AG08395 (cell line): ENCODE data around the gene VEPH1.
"Not testable (repeated sequence)": the region's sequence is repeated elsewhere in the genome, so short reads cannot be mapped to it uniquely, and the experiment has no call there.

Experiments
- DNase-seq: peaks from one replicate; pipeline ENCODE4 v3.0.0; 2012; ENCODE audit warnings: mixed read lengths, low spot score

The VEPH1 gene

GRCh38 chr3:157348304-157349075 is 154.7 kb downstream of the VEPH1 start:
- not testable (repeated sequence) for DNase-seq

DNA sequence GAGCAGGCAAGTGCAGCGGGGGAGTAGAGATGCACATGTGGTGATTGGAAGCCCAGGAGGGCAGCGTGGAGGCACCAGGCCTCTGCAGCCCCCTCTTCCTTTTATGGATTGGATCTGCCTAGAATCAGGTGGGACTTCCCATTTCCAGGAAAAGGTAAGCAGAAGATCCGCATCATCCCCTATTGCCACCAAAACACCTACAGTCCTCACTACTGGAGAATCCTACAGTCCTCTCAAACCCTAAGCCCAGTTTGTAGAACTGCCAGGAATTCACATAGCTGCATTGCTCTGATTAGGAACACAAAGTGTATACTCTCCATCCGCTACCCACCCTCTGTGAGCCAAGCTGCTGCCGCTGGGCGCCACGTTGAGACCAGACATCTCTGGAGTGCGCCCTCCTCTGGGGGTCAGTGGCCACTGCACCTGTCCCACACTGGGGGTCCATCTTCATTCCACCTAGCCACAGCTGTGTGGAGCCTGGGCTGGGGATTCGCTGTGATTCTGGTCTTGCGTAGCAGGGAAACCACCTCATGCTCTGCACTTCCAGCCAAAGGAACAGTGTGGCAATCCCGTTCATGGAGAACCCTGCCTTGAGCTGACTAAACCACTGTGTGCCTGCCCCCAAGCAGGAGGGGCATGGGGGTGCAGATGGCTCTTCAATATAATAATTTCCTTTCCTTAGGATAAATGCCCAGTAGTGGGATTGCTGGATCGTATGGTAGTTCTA is 155.5 kb downstream of the VEPH1 start:
- no peak for DNase-seq

DNA sequence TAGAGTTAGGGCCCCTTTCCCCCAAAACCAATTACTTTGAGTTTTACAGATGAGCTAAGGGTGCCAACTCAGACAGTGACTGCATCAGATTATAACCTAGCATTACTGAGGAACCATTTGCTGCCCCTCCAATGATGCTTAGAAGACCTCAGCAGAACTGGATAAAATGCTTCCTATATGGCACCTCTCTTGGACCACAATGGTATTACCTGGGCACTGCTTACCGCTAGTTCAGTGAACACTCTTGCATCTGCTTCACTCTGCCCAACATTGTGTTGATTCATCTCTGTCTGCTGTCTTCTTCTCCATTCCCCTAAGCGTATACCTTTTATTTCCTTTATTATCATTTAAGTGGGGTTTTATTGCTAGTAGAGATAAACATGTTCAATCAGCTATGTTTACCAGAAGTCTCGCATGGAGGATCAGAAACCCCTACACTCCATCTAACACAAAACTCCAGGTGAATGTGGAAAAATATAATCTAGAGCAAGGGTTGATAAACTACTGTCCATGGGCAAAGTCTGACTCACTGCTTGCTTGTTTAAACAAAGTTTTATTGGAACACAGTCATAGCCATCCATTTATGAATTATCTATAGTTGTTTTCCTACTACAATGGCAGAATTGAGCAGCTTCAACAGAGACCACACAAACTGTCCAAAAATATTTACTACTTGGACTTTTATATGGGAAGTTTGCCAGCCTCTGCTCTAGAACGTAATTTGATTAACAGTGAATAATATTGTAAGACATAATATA is 166.8 kb downstream of the VEPH1 start:
- DNase-seq = no peak

GRCh38 chr3:157335233-157336076 is 167.8 kb downstream of the VEPH1 start:
- peak; percentile 44 for DNase-seq

DNA sequence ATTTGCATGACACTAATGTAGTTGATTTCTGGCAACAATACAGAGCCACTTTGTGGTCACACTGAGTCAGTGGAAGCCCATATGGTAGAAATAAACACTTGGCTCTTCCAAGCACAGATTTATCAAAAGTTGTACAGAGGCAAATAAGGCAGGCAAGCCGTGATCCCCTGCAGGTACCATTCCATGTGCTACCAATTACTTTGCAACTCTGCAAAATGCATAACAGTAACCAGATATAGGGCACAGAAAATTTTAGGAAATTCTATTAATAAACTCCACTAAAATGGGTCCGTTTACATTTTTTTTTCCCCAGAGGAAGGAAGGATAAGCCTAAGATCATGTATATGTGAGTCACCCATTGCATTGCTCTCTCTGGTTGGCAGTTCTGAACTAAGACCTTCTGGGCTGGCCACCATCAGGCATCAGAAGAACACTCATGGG is 169.6 kb downstream of the VEPH1 start:
- peak; percentile 60 for DNase-seq

- DNase-seq = no peak
Observed at GRCh38 chr3:157330206-157330605, 173.0 kb downstream of the VEPH1 start.

- peak; percentile 34 for DNase-seq
Observed at GRCh38 chr3:157329551-157329950, 173.7 kb downstream of the VEPH1 start.

DNA sequence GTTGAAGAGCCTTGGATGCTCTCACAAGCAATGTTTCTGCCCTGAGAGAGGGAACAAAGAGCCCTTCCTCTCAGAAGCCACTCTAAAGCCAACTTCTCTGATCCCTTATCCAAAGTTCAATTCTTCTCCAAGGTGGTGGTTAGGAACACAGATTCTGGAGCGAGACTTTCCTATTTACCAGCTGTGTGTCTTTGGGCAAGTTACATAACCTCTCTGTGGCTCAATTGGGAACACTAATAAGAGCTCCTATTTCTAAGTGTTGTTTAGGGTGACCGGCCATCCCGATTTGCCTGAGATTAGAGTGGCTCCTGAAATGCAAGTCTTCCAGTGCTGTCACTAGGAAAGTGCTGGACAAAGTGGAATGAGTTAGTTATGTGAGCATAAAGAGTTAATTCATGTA is 175.4 kb downstream of the VEPH1 start:
- no peak for DNase-seq

- no peak for DNase-seq
Observed at GRCh38 chr3:157327018-157327417, 176.2 kb downstream of the VEPH1 start.

DNA sequence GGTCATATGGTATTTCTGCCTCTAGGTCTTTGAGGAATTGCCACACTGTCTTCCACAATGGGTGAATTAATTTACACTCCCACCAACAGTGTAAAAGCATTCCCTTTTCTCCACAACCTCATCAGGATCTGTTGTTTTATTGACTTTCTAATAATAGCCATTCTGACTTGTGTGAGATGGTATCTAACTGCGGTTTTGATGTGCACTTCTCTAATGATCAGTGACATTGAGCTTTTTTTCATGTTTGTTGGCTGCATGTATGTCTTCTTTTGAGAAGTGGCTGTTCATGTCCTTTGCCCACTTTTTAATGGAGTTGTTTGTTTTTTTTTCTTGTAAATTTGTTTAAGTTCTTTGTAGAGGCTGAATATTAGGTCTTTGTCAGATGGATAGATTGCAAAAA is 178.3 kb downstream of the VEPH1 start:
- not testable (repeated sequence) for DNase-seq

GRCh38 chr3:157323360-157323759 is 179.9 kb downstream of the VEPH1 start:
- DNase-seq = no peak

- DNase-seq = no peak
Observed at GRCh38 chr3:157319672-157320071, 183.5 kb downstream of the VEPH1 start.

DNA sequence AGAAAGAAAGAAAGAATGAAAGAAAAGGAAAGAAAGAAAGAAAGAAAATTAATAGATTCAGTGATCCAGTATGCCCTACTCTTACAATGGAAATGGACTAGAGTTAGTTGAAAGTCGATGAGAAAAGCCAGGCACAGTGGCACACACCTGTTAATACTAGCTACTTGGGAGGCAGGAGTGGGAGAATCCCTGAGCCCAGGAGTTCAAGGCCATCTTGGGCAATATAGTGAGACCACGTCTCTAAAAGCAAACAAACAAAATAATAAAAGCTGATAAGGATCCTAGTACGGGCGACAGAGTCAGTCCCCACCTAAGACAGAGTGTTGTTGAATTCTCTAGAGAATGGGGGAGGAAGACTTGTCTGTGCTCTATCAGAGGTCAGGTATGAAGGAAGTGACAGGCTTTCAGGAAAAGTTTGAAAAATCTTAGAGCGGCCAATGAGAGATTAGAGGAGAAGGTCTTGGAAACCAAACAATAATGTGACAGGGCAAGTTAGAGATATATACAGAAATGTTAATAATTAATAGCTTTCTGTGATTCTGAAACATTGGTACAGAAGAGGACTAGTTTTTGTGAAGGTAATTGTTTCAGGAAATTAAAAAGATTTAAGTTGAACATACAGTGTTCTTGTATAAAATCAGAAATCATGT is 184.5 kb downstream of the VEPH1 start:
- no peak for DNase-seq

GRCh38 chr3:157317895-157318294 is 185.3 kb downstream of the VEPH1 start:
- DNase-seq = no peak

GRCh38 chr3:157313186-157313585 is 190.0 kb downstream of the VEPH1 start:
- DNase-seq = no peak

DNA sequence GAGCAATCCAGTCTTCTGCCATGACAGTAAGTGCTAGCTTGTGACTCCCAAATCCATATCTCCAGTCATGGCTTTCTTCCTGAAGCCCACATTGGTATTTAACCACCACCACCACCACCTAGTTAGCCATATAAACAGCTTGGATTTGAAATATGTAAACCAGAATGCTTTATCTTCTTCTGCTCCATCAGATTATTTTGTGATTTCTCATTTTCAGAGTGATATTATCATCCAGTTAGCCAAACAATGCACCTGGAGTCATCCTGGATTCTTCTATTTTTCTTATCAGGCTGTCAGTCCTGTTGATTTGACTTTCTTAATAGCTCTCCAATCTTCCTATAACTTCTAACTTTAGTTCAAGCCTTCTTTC is 190.9 kb downstream of the VEPH1 start:
- DNase-seq = no peak

GRCh38 chr3:157311633-157312375 is 191.4 kb downstream of the VEPH1 start:
- DNase-seq = peak; percentile 64

GRCh38 chr3:157310329-157311052 is 192.7 kb downstream of the VEPH1 start:
- DNase-seq = no peak

DNA sequence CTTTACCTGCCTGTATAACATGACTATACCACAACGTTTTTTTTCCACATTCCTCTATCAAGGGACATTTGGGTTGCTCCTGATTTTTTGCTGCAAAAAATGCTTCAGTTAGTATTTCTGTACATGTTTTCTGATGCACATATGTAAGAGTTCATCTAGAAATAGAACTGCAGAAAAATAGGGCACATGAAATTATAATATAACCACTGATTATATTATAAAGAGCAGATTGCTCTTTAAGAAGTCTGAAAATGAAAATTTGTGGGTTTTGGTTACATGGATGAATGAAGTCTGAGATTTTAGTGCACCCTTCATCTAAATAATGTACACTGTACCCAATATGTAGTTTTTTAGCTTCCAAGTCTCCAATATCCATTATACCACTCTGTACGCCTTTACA is 196.7 kb downstream of the VEPH1 start:
- DNase-seq = no peak

DNA sequence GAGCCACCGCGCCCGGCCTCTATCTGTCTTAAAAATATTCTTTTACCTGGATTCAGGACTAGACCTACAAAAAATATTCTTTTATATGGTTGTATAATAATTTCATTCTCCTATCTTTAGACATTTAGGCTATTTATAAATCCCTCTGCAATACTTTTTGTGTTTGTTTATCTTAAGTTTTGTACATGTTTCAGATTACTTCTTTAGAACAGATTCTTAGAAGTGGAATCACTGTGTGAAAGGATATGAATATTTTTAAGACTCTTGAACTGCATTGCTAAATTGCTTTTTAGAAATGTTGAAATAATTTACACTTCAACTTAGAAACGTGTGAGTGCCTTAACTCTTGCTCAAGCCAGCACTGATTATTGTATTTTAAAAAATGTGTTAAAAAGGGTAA is 197.8 kb downstream of the VEPH1 start:
- no peak for DNase-seq
